ENCODE measurements around the gene DNAJA4. TPM values are rescaled to one million over a fixed set of nuclear protein-coding genes. Genes with fewer than 3 reads are reported as not detected.
"Not testable (repeated sequence)": the region's sequence is repeated elsewhere in the genome, so short reads cannot be mapped to it uniquely, and the experiment has no call there.

DNAJA4 gene
- total RNA-seq, 8 experiments from 2014 or later, result 1.0 to 19.8 (median 4.2) TPM

DNA sequence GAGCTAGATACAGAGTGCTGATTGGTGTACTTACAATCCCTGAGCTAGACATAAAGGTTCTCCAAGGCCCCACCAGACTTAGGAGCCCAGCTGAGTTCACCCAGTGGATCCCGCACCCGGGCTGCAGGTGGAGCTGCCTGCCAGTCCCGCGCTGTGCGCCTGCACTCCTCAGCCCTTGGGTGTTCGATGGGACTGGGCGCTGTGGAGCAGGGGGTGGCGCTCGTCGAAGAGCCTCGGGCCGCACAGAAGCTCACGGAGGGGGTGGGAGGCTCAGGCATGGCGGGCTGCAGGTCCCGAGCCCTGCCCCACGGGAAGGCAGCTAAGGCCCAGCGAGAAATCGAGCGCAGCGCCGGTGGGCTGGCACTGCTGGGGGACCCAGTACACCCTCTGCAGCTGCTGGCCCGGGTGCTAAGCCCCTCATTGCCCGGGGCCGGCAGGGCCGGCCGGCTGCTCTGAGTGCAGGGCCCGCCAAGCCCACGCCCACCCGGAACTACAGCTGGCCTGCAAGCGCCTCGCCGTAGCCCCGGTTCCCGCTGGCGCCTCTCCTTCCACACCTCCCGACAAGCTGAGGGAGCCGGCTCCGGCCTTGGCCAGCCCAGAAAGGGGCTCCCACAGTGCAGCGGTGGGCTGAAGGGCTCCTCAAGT, 18.3 kb upstream of the DNAJA4 start:
- H3K4me3 ChIP-seq; ATAC-seq (replicated peaks in 6 of 8): not testable (repeated sequence)
- 80 to 94% methylated on average over 1 to 9 of the region's 39 CpGs; no CpG with 5 or more reads in 8 of the 10 experiments for WGBS, 10 experiments
- H3K27ac ChIP-seq, result peak overlapping the region; percentile 44 to 52
- peaks cover 7 to 12% of the 10 kb centered on the region in 2 donors for H3K4me1 ChIP-seq (replicated peaks in 1 of 2)
- in situ Hi-C loops (cut with MboI; ENCODE audit: low pct_unique_long_range_greater_than_20kb in 2 of 9, low sequenced_read_pairs in 9 of 9, unreplicated experiment in 9 of 9), result loop anchor here (10.0 to 25.0 kb wide), 3 partner anchors 111 to 284 kb away; partner anchors contain the start of gene CIB2 (in 1 of the 9)

DNA sequence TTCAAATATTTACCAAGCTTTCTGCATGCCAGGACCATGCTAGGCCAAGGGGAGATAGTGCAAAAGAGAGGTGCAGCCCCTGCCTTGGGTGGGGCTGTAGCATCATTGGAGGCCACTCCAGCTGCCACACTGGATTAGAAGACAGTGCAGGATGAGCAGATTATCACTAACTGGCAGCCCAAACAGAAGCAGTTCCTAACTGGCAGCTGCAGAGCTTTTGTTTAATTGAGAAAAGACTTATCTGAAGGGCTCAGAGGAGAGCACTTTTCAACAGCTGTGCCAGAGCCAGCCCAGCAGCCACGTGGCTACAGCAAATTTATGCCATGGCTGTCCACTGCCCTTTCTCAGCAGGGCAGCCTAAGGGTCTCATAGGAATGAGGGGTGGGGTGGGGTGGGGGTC, 16.5 kb upstream of the DNAJA4 start:
- Histone ChIP-seq H3K27ac (no peak overlapping the region), H3K4me1 (replicated peaks in 1 of 2) (peaks cover 5 to 11% of the 10 kb centered on the region in 2 donors), H3K4me3 (no peak overlapping the region)
- in situ Hi-C loops (cut with MboI; ENCODE audit: low pct_unique_long_range_greater_than_20kb in 2 of 9, low sequenced_read_pairs in 9 of 9, unreplicated experiment in 9 of 9), result loop anchor here (10.0 to 25.0 kb wide), 3 partner anchors 113 to 286 kb away; partner anchors contain the start of gene CIB2 (in 1 of the 9)
- 100% methylated on average over 1 of the region's 1 CpG; no CpG with 5 or more reads in 9 of the 10 experiments for WGBS, 10 experiments
- ATAC-seq (replicated peaks in 6 of 8), result no peak

DNA sequence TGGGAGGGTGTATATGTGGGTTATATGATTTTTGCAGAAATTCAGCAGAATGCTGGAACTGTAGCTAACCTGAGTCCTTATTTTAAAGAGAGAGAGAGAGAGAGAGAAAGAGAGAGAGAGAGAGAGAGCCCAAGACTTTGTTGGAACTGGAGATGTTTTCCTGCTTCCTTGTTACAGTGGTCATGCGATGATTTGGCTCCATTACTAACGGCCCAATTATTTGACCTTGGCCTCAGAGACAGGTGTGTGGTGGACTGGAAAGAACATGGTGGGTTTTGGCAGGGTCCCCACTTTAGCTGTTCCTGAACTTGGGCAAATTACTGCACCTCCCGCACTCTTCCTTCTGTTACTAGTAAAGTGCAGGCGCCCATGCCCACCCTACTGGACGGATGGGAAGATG, 15.2 kb upstream of the DNAJA4 start:
- Histone ChIP-seq H3K4me1 (replicated peaks in 1 of 2) (peaks cover 3 to 6% of the 10 kb centered on the region in 2 donors), H3K4me3 (no peak overlapping the region), H3K27ac (no peak overlapping the region)
- WGBS, 10 experiments, result 30 to 93% (median 79%) methylated on average over 2 to 5 of the region's 5 CpGs; no CpG with 5 or more reads in 3 of the 10 experiments
- in situ Hi-C loops (cut with MboI; ENCODE audit: low pct_unique_long_range_greater_than_20kb in 2 of 9, low sequenced_read_pairs in 9 of 9, unreplicated experiment in 9 of 9), result loop anchor here (10.0 to 25.0 kb wide), 3 partner anchors 114 to 287 kb away; partner anchors contain the start of gene CIB2 (in 1 of the 9)
- ATAC-seq (replicated peaks in 6 of 8), result no peak

DNA sequence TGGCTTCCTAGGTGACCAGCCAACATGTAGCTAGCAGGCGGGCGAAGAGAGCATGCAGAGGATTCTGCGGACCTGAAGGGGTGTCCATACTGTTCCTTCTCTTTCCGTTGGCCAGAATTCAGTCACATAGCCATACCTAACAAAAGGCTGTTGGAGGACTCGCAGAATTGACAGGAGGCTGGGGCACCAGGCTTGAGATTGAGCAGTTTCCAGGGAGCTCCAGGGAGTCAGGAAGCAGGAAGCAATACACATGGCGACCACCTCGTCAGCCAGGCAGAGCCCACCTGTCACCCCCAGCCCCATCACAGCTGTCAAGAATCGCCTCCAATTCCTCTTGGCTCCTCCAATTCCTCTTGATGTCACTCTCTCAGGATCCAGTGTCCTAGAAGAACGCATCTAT, 13.2 kb upstream of the DNAJA4 start:
- in situ Hi-C loops (cut with MboI; ENCODE audit: low pct_unique_long_range_greater_than_20kb in 2 of 9, low sequenced_read_pairs in 9 of 9, unreplicated experiment in 9 of 9), result no loop called here
- ATAC-seq (replicated peaks in 6 of 8), result no peak
- H3K27ac ChIP-seq, result no peak overlapping the region
- H3K4me3 ChIP-seq, result no peak overlapping the region
- WGBS, 10 experiments, result 30 to 100% (median 67%) methylated on average over 1 to 5 of the region's 9 CpGs; no CpG with 5 or more reads in 5 of the 10 experiments
- H3K4me1 ChIP-seq (replicated peaks in 1 of 2), result no peaks in the 10 kb centered on the region

DNA sequence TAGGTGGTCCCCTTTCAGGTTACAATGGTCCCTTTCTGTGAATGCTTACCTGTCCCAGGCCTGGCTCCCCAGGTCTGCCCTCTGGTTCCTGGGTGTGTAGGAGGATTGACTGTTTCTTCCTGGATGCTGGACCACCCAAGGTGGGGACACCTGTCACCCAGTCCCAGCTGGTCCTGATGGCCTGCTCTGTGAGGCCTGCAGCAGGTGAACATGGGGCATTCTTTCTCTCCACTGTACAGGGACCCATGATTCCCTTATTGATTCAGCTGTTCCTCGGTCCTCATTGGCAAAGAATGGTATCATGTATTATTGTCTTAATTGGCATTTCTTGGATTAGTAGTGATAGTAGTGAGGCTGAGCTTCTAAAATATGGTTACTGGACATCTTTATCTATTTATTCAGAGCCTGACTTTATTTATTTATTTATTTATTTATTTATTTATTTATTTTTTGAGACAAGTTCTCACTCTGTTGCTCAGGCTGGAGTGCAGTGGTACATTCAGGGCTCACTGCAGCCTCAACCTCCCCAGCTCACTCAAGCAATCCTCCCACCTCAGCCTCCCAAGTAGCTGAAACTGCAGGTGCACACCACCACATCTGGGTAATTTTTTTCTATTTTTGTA, 8.8 kb upstream of the DNAJA4 start:
- 80 to 100% (median 80%) methylated on average over 1 of the region's 1 CpG; no CpG with 5 or more reads in 7 of the 10 experiments for WGBS, 10 experiments
- ATAC-seq (replicated peaks in 6 of 8), result no peak
- H3K4me3 ChIP-seq, result no peak overlapping the region
- in situ Hi-C loops (cut with MboI; ENCODE audit: low pct_unique_long_range_greater_than_20kb in 2 of 9, low sequenced_read_pairs in 9 of 9, unreplicated experiment in 9 of 9), result no loop called here
- H3K4me1 ChIP-seq (replicated peaks in 1 of 2), result no peaks in the 10 kb centered on the region
- H3K27ac ChIP-seq, result no peak overlapping the region

DNA sequence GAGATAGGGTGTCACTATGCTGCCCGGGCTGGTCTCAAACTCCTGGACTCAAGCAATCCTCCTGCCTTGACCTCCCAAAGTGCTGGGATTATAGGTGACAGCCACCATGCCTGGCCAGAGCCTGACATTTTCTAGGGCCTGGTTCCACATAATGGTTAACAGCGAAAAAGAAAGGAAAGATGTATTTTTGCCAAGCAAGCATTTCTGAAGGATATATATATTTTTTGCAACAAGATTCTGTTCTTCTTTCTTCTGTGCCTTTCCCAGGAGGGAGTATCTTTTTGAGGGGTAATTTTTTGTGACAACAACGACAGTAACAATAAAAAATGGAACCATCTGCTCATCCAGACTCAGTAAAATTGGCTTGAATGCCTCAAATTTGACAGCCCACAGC, 8.3 kb upstream of the DNAJA4 start:
- Histone ChIP-seq H3K4me1 (replicated peaks in 1 of 2) (no peaks in the 10 kb centered on the region), H3K4me3 (no peak overlapping the region), H3K27ac (no peak overlapping the region)
- in situ Hi-C loops (cut with MboI; ENCODE audit: low pct_unique_long_range_greater_than_20kb in 2 of 9, low sequenced_read_pairs in 9 of 9, unreplicated experiment in 9 of 9), result no loop called here
- ATAC-seq (replicated peaks in 6 of 8), result no peak
- WGBS, 10 experiments, result 30 to 100% (median 64%) methylated on average over 1 to 3 of the region's 3 CpGs

DNA sequence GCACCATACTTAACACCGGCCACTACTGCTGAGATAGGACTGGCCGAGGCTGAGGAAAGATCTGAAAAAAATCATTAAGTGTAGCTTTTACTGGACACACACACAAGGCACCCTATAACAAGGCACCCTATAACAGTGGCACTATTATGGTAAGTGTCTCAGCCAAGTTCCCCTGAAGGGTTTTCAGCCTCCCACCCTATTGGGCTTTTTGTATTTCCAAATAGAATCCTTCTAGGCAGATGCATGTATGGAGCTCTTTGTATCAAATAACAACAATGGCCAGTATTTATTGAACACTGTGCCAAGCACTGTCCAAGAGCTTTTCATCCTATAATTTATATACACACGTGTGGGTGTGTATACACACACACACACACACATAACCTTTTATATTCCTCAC, 6.7 kb upstream of the DNAJA4 start:
- WGBS, 10 experiments, result 0 to 94% (median 72%) methylated on average over 1 to 2 of the region's 3 CpGs; no CpG with 5 or more reads in 5 of the 10 experiments

DNA sequence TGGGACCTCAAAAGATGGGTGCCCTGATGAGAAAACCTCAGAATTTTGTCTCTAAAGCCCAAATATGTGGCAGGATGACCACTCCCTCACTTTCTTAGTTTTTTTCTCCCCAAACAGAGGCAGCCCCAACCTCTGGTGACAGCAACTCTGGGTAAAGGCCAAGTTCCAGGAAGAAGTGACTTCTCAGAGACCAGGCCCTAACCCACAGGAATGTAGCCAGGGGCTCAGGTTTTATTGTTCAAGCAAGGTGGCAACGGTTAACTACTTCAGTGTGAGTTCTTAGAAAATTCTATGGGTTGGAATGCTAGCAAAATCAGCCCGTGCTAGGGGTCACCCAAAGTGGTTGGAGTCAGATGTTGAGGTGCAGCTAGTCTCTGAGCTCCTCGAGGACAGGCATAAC, 5.1 kb upstream of the DNAJA4 start:
- Histone ChIP-seq H3K27ac (no peak overlapping the region), H3K4me1 (replicated peaks in 1 of 2) (no peaks in the 10 kb centered on the region), H3K4me3 (no peak overlapping the region)
- in situ Hi-C loops (cut with MboI; ENCODE audit: low pct_unique_long_range_greater_than_20kb in 2 of 9, low sequenced_read_pairs in 9 of 9, unreplicated experiment in 9 of 9), result no loop called here
- no peak for ATAC-seq (replicated peaks in 6 of 8)
- WGBS, 10 experiments, result 0 to 92% (median 71%) methylated on average over 1 to 2 of the region's 3 CpGs; no CpG with 5 or more reads in 1 of the 10 experiments

More for the DNA sequence above, 6.7 kb upstream of the DNAJA4 start:
- H3K4me1 ChIP-seq (replicated peaks in 1 of 2), result no peaks in the 10 kb centered on the region
- H3K4me3 ChIP-seq, result no peak overlapping the region
- in situ Hi-C loops (cut with MboI; ENCODE audit: low pct_unique_long_range_greater_than_20kb in 2 of 9, low sequenced_read_pairs in 9 of 9, unreplicated experiment in 9 of 9), result no loop called here
- no peak for ATAC-seq (replicated peaks in 6 of 8)
- no peak overlapping the region for H3K27ac ChIP-seq

DNA sequence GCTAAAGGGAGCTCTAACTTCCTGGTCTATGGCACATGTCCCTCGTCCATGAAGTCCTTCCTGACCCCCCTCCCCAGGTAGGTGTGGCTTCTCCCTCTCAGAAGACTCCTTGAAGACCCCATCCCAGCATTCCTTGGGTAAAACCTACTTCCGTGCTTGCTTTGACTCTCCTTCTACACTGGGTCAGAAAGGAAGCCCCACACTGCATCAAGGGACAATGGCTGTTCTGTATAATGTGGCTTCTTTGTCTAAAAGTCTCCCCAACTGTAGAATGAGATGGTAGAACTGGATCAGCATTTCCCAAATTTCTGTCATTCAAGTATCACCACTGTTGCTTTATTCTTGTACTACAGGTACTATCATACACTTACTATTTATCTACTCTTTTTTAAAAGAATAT, 3.9 kb upstream of the DNAJA4 start:
- no peaks in the 10 kb centered on the region for H3K4me1 ChIP-seq (replicated peaks in 1 of 2)
- no peak for ATAC-seq (replicated peaks in 6 of 8)
- in situ Hi-C loops (cut with MboI; ENCODE audit: low pct_unique_long_range_greater_than_20kb in 2 of 9, low sequenced_read_pairs in 9 of 9, unreplicated experiment in 9 of 9), result no loop called here
- H3K27ac ChIP-seq, result no peak overlapping the region
- H3K4me3 ChIP-seq, result no peak overlapping the region
- WGBS, 10 experiments, result 14 to 67% (median 29%) methylated on average over 1 to 2 of the region's 2 CpGs; no CpG with 5 or more reads in 3 of the 10 experiments

DNA sequence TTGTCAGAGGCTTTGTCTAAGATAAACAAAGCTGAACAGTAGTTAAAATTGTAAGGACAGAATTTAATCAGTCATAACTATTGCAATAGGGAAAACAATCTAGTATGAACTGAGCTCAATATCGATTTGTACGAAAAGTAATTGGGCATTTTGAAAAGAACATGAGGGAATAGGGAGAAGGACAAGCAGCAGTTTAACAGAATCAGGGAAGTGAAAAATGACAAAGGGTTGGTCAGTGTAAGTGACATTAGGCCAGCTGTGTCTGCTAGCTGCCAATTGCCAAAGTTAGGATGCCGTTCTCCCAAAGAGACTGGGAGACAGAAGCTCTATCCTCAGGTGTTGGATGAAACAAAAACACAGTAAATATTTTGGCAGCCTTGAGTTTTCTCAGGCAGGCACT, 3.3 kb upstream of the DNAJA4 start:
- WGBS, 10 experiments, result 45 to 95% (median 86%) methylated on average over 2 to 3 of the region's 3 CpGs
- ATAC-seq (replicated peaks in 6 of 8), result no peak
- in situ Hi-C loops (cut with MboI; ENCODE audit: low pct_unique_long_range_greater_than_20kb in 2 of 9, low sequenced_read_pairs in 9 of 9, unreplicated experiment in 9 of 9), result no loop called here
- Histone ChIP-seq H3K27ac (no peak overlapping the region), H3K4me1 (replicated peaks in 1 of 2) (no peaks in the 10 kb centered on the region), H3K4me3 (no peak overlapping the region)

DNA sequence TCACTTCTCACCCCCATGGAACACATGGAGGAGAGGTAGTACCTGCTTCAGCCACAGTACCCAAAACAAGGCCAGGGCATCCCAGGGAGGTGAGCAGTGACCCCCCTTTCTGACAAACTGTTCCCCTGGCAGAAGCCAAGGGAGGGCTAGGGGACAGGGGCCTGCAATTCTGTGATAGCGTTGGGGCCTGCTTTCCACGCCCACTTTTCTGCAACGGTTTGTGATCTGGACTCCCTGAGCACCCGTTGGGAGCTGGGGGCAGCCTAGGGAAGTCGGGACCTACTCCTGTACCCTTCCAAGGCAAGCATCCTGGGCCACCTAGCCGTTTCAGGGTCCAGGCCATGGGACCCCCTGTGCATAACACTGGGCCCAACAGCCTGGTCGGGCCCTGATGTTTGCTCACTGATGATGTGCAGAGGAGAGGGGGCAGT, 996 bp upstream of the DNAJA4 start:
- Histone ChIP-seq H3K4me3 (no peak overlapping the region), H3K4me1 (replicated peaks in 1 of 2) (no peaks in the 10 kb centered on the region), H3K27ac (no peak overlapping the region)
- ATAC-seq (replicated peaks in 6 of 8), result no peak
- in situ Hi-C loops (cut with MboI; ENCODE audit: low pct_unique_long_range_greater_than_20kb in 2 of 9, low sequenced_read_pairs in 9 of 9, unreplicated experiment in 9 of 9), result no loop called here
- 40 to 100% (median 83%) methylated on average over 1 to 4 of the region's 7 CpGs; no CpG with 5 or more reads in 5 of the 10 experiments for WGBS, 10 experiments

DNA sequence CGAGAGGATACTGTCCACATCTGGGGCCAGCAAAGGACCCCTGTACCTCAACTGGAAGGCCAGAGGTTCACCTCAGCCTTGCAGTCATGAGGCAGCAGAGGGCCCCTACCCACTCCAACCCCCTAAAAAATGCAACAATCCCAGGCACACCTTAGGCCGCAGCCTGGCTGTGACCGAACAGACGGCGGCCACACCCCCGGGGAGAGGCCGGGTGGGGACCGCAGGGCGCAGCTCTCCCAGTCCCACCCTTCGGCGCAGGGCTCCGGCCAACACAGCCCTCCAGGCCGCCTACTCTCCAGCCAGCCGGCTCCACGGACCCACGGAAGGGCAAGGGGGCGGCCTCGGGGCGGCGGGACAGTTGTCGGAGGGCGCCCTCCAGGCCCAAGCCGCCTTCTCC, 457 bp upstream of the DNAJA4 start:
- ATAC-seq (replicated peaks in 6 of 8), result no peak
- WGBS, 10 experiments, result 70 to 80% (median 76%) methylated on average over 1 to 15 of the region's 23 CpGs; no CpG with 5 or more reads in 7 of the 10 experiments
- Histone ChIP-seq H3K4me3 (peak overlapping the region in 1 of 5 donors; percentile 36), H3K27ac (no peak overlapping the region), H3K4me1 (replicated peaks in 1 of 2) (no peaks in the 10 kb centered on the region)
- in situ Hi-C loops (cut with MboI; ENCODE audit: low pct_unique_long_range_greater_than_20kb in 2 of 9, low sequenced_read_pairs in 9 of 9, unreplicated experiment in 9 of 9), result no loop called here

DNA sequence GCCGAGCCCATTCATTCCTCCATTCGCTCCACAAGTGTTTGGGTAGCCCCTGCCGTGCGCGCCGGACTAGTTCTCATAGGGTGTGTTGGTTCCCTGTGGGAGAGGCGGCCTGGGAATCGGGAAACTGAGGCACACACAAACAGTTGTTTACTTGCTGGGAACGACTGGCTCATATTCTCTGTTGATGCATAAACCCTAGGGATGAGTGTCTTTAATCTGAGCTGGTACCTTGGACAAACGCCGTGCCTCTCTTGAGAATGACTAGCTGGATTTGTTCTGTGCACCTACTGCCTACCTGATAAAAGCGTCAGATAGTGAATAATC, 737 bp downstream of the DNAJA4 start:
- Histone ChIP-seq H3K27ac (no peak overlapping the region), H3K4me3 (peak overlapping the region in 4 of 5 donors; percentile 20 to 36 (median 27)), H3K4me1 (replicated peaks in 1 of 2) (no peaks in the 10 kb centered on the region)
- no peak for ATAC-seq (replicated peaks in 6 of 8)
- WGBS, 10 experiments, result 49 to 100% (median 75%) methylated on average over 1 to 6 of the region's 12 CpGs; no CpG with 5 or more reads in 2 of the 10 experiments
- in situ Hi-C loops (cut with MboI; ENCODE audit: low pct_unique_long_range_greater_than_20kb in 2 of 9, low sequenced_read_pairs in 9 of 9, unreplicated experiment in 9 of 9), result no loop called here
